Muscle of arm (tissue), 12 donors: ENCODE results near the gene ARCN1. TPM values are rescaled to one million over a fixed set of nuclear protein-coding genes. Genes with fewer than 3 reads are reported as not detected.

Source experiments
- DNase-seq: peaks from one replicate; pipeline ENCODE4 v3.0.0-alpha.2; 2013
- polyA plus RNA-seq, 12 donors: library from polyadenylated mRNA; unstranded; fragments of 120-200 nt; gene quantifications; one replicate each; pipeline ENCODE4 v1.2.1, GENCODE V29; 2013; ENCODE audit not compliant: insufficient read length in 12 of 12

The ARCN1 gene
- polyA plus RNA-seq, 12 donors, result 106 to 189 (median 141) TPM; not detected in 1

DNA sequence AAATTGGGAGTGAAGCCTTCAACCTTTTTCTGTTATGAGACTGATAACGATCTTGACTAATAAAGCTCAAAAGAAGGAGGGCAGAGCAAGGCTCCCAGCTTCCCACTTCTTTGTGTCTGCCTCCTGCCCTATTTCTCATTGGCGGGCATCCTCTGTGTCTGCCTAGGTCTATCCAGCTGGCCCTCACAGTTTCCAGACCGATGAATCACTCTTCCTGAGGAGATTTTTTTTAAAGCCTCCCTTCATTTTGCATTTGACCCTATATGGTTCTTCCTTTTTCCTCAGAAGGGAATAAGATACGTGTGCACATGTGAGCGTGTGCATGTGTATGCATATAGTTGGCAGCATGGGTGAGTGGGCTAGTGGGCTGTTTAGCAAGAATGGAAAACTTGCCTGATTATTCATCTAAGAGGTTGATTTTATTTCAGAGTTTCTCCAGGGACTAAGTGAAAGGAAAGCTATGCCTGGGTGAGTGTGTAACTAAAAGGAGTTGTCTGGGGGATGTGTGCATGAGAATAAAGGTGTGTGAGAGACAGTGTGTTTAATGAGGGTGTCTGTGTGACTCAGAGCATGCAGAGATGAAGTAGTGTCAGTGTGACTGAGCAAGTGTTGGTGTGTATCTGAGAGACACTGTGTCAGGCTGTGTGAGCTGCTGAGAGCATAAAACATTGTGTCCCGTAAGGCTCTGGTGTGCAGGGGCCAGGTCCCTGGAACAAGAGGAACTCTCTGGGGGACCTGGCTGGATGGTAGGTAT lies 47.4 kb downstream of the ARCN1 start:
- DNase-seq, result peak; percentile 56

DNA sequence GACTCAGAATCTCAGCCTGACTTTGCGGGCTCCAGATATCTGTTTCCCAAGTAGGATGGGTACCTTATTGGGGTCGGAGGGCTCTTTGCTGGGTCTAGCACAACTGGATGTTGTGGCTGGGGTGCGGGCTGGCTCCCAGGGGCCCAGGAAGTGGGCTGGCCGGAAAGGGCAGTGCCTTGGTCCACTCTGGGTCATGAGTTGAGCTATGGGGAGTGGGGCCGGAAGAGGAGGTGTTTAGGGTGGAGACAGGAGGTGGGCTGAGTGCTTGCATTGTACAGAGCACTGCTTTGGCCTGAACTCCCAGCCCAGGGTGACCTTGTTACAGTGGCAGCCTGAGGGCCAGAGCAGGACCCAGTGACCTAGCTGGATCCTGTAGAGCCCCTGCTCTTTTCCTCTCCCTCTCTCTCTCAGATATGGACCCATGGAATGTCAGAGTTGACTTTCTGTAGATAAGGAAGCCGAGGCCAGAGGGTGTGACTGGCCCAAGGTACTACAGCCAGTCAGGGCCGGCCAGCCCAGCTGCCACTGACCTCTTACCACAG lies 48.4 kb downstream of the ARCN1 start:
- no peak for DNase-seq

DNA sequence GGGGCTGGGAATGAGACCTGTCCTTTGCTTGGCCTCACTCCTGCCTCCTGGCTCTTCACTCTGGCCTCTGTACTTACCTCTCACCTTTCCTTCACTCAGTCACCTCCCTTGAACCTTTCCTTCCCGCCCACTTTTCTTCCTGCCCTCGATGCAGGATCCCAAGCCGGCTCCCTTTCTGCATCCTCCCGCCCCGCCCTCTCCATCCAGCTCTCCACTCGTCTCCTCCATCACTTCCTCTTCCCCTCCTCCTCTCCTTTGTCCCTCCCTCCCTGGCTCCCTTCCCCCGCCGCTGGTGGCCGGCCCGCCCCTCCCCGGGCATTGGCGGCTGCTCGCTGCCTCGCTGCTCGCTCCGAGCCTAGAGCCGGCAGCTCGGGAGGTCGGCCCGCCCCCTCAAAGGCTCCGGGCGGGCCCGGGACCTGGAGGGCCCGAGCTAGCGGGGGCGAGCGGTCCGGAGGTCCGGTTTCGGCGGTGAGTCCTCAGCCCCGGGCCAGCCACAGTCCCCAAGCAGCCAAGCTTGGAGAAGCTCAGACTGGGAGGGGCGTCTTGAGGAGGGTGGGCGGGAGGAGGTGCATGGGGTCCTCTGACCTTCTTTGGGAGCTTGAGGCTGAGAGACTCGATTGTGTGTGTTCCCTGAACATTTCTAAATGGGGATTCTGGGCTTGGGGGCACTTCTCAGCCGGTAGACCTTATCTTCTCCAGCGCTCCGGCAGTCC lies 49.0 kb downstream of the ARCN1 start:
- DNase-seq, result peak; percentile 85

DNA sequence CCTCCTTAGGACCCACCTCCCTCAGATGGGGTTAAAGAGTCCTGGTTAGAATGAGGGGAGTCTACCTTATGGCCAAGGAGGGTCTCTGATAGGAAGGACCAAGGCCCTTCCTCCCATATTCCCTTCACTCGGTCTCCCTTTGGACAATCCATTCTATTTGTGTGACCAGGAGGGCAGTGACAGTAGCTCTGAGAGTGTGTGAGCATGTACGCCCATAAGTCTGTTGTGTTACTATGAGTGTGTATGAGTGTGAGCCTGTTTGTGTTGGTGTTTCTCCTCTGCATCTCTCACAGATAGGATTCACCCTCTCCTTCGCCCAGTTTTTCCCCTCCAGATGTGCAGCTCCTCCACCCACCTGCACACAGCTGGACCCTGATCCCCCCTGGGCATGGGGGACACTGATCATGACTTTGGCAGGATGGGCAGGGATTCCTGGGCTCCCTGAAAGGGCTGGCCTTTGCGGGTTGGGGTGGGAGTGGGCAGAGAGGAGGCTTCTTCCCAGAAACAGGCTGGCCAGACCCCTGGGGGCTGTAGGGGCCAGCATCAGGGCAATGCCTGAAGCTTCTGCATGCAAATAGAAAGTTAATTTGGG lies 49.7 kb downstream of the ARCN1 start:
- no peak for DNase-seq

DNA sequence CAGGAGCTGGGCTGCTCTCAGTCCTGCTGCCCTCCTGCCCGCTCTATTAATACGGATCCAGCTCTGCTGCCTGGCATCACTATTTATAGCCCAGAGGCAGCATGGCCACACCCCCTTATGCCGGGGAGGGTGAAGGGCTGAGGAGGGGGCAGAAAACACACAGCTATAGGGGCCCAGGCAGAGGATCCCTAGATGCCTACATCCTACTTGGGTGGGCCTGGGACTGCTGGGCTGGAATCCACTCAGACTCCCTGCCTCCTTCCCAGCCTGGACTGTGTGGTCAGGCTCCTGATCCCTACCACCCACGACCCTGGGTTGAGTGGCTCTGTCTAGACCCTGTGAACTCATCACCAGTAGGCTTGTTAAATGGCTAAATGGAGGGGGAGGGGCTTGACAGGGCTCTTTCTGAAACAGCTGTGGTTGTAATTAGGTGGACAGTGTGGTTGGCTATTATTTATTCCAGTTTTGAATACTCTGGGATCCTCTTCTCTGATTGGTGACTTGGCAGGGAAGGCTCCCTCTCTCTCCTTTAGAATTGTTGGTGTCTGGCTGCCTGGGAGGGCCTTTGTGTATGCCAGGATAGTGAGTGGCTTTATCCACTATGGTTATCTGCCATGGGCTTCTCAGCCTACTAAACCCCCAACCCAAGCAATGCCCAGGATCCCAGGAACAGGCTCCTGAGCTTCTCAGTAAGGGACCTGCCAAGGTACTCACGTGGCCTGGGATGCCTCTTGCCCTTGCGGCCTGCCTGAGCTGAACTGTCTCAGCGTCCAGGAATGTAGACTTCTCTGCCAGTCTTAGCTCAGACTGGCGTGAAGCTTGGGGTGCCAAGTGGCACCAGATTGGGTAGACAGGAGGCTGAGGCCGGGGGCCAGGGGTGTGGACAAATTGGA lies 50.4 kb downstream of the ARCN1 start:
- DNase-seq, result no peak

DNA sequence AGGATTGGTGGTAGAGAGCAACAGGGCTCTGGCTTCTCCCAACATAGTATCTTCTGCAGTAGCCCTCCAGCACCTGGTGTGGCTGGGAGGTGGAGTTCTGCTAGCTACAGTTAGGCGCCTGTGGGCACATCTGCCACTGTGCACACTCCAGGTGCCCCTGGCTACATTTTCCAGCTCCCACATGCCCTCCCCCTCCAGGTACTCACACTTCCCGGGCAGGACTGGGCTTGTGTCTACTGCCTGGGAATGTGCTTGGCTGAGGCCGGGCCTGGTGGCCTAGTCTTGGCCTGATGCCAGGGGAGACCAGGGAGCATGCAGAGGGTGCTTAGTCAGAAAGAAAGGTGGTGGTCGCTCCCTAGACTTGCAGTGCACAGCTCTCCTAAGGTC lies 51.1 kb downstream of the ARCN1 start:
- DNase-seq, result no peak

DNA sequence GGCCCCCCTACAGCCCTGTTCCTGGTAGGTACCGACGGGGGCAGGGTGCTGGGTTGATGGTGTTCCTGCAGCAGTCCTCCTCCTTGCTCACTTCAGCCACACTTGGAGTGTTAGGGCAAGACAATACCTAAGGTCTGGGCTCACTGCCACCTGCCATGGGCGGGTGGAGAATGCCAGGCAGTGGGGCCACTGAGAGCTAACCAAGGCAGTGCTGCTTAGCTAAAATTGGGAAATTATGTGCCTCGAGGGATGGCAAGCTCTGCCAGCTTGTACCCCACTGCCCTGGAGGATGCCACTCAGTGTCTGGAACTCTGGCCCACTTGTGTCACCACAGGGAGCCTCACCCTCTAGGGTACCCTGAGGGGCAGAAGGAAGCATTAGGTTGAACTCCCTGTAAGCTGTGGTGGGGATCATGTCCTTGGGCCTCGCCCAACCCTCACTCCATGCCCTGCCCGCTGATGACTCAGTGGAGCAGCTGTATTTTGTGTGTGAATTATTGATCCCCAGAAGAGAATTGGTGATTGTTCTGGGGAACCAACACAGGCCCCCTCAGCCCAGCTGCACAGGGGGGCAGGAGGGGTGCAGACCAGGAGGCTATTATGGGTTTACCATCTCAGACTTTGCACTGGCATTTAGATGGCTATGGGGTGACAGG lies 53.0 kb downstream of the ARCN1 start:
- no peak for DNase-seq

DNA sequence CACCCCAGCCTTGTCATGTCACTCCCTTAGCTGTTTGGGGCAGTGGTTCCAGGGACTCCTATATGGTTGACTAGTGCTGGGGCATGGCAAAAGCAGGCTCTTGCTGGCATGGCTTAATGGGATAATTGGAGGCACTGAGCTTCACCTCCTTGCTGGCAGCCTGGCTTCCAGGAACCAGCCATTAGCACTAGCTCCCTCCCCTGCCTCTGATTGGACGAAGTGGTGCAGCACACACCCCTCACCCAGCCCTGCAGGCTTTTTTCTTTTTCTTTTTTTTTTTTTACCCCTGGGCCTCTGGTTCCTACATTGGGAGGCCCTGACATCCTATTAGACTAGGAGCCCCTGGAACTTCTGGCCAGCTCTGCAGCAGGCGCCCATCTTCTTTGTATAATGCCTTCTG lies 53.8 kb downstream of the ARCN1 start:
- no peak for DNase-seq

DNA sequence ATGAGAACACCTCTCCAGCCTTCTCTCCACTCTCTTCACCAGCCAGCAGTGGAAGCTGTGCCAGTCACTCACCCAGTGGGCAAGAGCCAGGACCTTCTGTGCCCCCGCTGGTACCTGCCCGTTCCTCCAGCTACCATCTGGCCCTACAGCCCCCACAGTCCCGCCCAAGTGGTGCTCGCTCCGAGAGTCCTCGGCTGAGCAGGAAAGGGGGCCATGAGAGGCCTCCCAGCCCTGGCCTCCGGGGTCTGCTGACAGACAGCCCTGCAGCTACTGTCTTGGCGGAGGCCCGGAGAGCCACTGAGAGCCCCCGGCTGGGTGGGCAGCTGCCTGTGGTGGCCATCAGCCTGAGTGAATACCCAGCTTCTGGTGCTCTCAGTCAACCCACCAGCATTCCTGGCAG lies 55.4 kb downstream of the ARCN1 start:
- DNase-seq, result no peak

DNA sequence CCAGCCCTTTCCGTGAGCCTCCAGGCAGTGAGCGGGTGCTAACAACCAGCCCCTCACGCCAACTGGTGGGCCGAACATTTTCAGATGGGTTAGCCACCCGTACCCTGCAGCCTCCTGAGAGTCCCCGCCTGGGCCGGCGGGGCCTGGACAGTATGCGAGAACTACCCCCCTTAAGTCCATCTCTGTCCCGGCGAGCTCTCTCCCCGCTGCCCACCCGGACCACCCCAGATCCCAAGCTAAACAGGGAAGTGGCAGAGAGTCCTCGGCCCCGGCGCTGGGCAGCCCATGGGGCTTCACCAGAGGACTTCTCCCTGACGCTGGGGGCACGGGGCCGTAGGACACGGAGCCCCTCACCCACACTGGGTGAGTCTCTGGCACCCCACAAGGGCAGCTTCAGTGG lies 55.8 kb downstream of the ARCN1 start:
- DNase-seq, result no peak

DNA sequence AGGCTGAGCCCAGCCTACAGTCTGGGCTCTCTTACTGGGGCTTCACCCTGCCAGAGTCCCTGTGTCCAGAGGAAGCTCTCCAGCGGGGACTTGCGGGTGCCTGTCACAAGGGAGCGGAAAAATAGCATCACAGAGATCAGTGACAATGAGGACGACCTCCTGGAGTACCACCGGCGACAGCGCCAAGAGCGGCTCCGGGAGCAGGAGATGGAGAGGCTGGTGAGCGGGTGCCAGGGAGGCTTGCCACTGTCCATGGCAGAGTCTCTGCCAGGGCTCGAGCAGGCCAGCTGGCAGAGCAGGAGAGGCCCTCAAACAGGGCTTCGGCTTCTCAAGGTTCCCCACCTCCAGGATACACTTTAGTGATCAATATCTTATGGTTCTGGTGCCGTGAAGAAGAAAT lies 56.2 kb downstream of the ARCN1 start:
- DNase-seq, result no peak

DNA sequence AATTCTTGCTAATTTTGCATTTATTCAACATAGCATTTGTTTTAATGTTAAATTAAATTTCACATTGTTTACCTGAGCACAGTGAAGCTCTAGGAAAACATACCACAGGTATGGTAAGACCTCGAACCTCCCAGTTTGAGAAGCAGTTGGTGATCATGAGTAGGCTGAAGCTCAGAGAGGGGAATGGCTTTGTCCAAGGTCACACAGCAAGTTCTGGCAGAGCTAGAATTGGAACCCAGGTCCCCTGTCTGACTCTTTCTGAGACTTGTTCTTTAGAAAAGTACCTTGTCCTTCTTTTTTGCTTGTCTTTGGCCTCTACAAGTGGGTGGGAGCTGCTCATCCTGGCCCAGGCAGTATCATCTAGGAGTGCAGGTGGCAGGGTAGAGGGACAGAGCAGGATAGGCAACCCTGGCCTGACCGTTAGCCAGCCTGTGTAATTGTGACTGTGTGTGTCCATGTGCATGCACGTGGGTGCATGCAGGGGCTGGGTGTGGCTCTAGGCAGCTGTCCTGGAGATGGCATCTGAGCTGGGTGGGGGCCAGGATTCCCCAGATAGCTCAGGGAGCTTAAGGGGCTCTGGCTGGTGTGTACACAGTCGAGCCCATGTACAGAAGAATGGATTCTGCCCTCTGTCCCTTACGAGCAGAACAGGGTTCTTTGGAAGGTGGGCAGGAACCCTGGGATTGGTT lies 56.8 kb downstream of the ARCN1 start:
- no peak for DNase-seq

DNA sequence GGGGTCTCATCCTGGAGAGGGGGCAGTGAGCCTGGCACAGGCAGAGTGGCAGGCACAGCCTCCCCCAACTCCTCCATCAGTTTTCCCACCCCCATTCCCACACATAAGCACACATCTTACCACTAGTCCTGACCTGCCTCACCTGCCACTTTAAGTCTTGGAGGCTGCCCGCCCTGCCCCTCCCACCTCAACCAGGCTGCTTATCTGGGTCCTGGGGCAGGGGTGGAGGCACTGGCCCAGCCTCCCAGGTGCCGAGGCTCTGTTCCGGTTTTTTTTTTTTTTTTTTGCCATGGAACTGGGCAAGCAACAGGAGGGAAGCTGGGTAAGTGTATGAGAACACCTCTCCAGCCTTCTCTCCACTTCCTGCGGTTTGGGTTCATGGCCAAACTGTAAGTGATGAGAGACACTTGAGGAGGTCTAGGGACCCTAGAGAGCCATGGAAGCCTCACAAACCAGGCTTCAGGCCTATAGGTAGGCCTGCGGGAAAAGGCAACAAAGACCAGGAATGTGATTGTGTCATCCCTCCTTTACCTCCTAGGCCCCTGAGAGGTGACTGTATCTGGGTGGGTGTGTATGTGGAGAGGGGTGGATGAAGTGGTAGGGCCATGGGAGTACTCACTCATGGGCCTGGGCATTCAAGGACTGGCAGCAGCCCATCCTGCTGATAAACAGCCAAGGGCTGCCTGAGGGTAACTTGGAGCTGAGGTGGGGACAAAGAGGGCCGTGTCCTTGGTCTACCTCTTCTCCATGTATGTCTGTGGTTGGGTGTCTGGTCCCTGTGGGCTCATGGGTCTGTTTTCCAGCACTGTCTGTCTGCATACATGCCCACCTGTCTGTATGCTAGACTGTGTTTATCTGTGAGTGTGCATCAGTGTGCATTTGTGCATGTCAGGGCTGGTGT lies 57.8 kb downstream of the ARCN1 start:
- DNase-seq, result no peak

DNA sequence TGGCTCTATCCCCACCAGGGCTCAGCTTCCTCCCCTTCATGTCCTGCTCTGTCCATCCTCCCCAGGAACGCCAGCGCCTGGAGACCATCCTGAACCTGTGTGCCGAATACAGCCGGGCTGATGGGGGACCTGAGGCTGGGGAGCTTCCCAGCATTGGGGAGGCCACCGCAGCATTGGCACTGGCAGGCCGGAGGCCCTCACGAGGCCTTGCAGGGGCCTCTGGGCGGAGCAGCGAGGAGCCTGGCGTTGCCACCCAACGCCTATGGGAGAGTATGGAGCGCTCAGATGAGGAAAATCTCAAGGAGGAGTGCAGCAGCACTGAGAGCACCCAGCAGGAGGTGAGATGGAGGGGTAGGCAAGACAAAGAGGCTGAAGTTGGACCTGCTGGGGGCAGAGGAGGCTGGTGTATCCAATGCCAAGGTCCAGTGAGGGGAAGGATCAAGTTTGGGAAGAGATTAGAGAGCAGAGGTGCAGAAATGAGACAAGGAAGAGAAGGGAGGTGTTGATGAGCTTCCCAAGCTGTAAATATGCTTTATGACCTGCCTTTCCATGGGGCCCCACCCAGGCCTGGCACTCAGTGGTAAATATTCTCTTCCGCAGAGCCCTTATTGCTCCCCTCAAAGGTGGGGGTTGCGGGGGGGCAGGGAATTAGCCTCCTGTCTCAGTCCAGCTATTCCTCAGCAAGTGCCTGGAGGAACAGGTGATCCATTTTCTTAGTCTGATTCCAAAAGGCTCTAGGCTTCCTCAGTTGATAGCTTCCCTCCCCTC lies 59.1 kb downstream of the ARCN1 start:
- no peak for DNase-seq

DNA sequence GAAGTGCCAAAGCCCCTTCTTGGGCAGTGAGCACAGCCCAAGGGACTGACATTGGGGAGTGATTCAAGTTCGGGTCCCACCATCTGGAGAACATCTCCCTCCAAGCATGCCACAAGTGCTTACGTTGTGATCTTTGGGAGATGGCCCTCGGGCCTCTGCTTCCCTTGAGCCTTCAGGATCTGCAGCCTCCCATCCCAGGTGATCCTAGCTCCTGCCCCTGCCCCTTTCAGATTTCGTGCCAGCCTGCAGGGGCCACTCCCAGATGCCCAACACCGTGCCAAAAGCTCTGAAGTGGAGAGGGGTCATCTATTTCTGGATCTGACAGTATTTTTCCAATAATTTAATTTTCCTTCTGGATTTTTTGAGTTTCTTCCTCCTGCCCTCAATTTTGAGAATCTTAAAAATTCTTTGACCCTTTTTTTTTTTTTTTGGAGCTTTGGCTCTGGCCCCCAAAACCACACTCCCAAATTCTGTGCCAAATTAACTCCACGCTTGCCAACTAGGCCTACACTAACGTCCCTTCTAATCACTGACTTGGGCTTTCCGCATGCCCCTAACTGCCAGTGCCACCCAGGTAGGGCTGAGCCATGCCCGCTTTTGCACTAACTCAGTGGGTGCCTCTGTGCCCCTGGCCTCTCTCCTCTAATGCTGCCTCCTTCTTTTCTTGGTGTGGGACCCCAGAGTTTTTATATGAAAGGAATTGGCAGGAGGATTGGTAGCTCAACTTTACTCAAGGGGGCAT lies 60.5 kb downstream of the ARCN1 start:
- no peak for DNase-seq

DNA sequence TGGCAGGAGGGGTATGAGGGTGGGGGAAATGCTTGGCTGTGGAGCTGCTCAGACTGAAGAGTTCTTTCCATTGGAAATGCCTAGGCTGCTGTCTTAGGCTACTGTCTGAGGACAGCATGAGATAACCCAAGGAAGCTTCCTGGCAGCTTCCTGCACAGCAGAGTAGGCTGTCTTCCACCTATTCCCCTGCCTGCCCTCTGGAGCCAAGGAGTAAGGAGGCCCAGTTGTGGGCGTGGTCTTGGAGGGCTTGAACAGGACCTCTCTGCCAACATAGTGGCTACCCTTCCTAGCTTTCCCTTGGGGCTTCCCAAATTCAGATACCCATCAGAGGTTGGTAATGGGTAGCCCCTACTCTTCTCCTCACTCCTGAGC lies 61.1 kb downstream of the ARCN1 start:
- DNase-seq, result no peak

DNA sequence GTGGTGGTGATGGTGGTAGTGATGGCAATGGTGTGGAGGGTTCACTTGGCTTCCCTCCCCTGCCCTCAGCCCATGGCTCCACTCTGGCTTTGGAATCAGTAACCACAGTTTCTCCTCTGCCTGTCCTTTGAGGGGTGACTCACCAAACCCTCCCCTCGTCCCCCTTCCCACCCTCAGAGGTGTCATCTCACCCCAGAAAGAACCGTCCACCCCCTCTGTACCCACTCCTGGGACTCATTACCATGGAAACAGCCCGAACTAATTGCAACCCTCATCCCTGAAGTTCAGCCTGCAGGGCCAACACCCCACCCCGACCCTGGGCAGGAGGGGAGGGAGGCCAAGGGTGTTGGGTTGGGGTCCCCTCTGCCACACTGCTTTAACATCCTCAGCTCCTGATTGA lies 61.8 kb downstream of the ARCN1 start:
- no peak for DNase-seq
